Measurements from ENCODE around the gene MEIS2.
A peak's percentile ranks its signal among the peaks of the same experiment; 100 is the strongest.

The MEIS2 gene

GRCh38 chr15:37106490-37107001 is 6.2 kb upstream of the MEIS2 start:
- peaks cover 7% of the 10 kb centered on the region for H3K36me3 Mint-ChIP-seq
- peaks cover 21% of the 10 kb centered on the region for H3K4me1 Mint-ChIP-seq
- no peak overlapping the region for H3K27ac Mint-ChIP-seq
- no peak for ATAC-seq
- H3K4me3 Mint-ChIP-seq, result peak overlapping the region; percentile 8
- no peak for DNase-seq (ENCODE audit: low spot score in 2 of 2)
- peaks cover 8% of the 10 kb centered on the region for H3K9me3 Mint-ChIP-seq

- no peak for DNase-seq (ENCODE audit: low spot score in 2 of 2)
- Mint-ChIP-seq H3K27ac (no peak overlapping the region), H3K9me3 (peaks cover 8% of the 10 kb centered on the region), H3K4me3 (no peak overlapping the region), H3K36me3 (peaks cover 10% of the 10 kb centered on the region), H3K4me1 (peaks cover 28% of the 10 kb centered on the region)
- no peak for ATAC-seq
Measured at GRCh38 chr15:37105889-37106288, 5.5 kb upstream of the MEIS2 start.

- no peak overlapping the region for H3K27ac Mint-ChIP-seq
- peaks cover 8% of the 10 kb centered on the region for H3K9me3 Mint-ChIP-seq
- H3K4me3 Mint-ChIP-seq, result no peak overlapping the region
- H3K36me3 Mint-ChIP-seq, result peaks cover 19% of the 10 kb centered on the region
- no peak for DNase-seq (ENCODE audit: low spot score in 2 of 2)
- H3K4me1 Mint-ChIP-seq, result peaks cover 37% of the 10 kb centered on the region
- no peak for ATAC-seq
Measured at GRCh38 chr15:37105029-37105428, 4.7 kb upstream of the MEIS2 start.

GRCh38 chr15:37104424-37104981 is 4.2 kb upstream of the MEIS2 start:
- Mint-ChIP-seq H3K36me3 (peaks cover 21% of the 10 kb centered on the region), H3K4me1 (peaks cover 39% of the 10 kb centered on the region), H3K27ac (no peak overlapping the region), H3K9me3 (peaks cover 8% of the 10 kb centered on the region), H3K4me3 (no peak overlapping the region)
- no peak for DNase-seq (ENCODE audit: low spot score in 2 of 2)
- no peak for ATAC-seq

GRCh38 chr15:37103475-37104423 is 3.4 kb upstream of the MEIS2 start:
- no peak overlapping the region for H3K4me3 Mint-ChIP-seq
- peaks cover 8% of the 10 kb centered on the region for H3K9me3 Mint-ChIP-seq
- H3K36me3 Mint-ChIP-seq, result peaks cover 21% of the 10 kb centered on the region
- H3K27ac Mint-ChIP-seq, result no peak overlapping the region
- peaks cover 39% of the 10 kb centered on the region for H3K4me1 Mint-ChIP-seq
- ATAC-seq, result no peak
- no peak for DNase-seq (ENCODE audit: low spot score in 2 of 2)

- Mint-ChIP-seq H3K4me3 (no peak overlapping the region), H3K9me3 (peaks cover 8% of the 10 kb centered on the region), H3K27ac (no peak overlapping the region), H3K4me1 (peaks cover 44% of the 10 kb centered on the region), H3K36me3 (peaks cover 21% of the 10 kb centered on the region)
- no peak for ATAC-seq
- DNase-seq (ENCODE audit: low spot score in 2 of 2), result no peak
Measured at GRCh38 chr15:37103163-37103435, 2.8 kb upstream of the MEIS2 start.

- ATAC-seq, result no peak
- Mint-ChIP-seq H3K4me1 (peaks cover 48% of the 10 kb centered on the region), H3K9me3 (peaks cover 7% of the 10 kb centered on the region), H3K36me3 (peaks cover 23% of the 10 kb centered on the region), H3K27ac (no peak overlapping the region), H3K4me3 (peak overlapping the region; percentile 89)
- no peak for DNase-seq (ENCODE audit: low spot score in 2 of 2)
Measured at GRCh38 chr15:37102305-37103162, 2.2 kb upstream of the MEIS2 start.

GRCh38 chr15:37101980-37102304 is 1.6 kb upstream of the MEIS2 start:
- H3K36me3 Mint-ChIP-seq, result peaks cover 23% of the 10 kb centered on the region
- no peak for ATAC-seq
- H3K27ac Mint-ChIP-seq, result no peak overlapping the region
- H3K4me3 Mint-ChIP-seq, result peak overlapping the region; percentile 89
- DNase-seq (ENCODE audit: low spot score in 2 of 2), result no peak
- H3K9me3 Mint-ChIP-seq, result peaks cover 5% of the 10 kb centered on the region
- peaks cover 51% of the 10 kb centered on the region for H3K4me1 Mint-ChIP-seq

GRCh38 chr15:37100966-37101215 is 542 bp upstream of the MEIS2 start:
- ATAC-seq (peak; percentile 33), DNase-seq (ENCODE audit: low spot score in 2 of 2) (no peak)
- H3K36me3 Mint-ChIP-seq, result peaks cover 23% of the 10 kb centered on the region
- H3K4me1 Mint-ChIP-seq, result peaks cover 55% of the 10 kb centered on the region
- H3K4me3 Mint-ChIP-seq, result peak overlapping the region; percentile 89
- H3K9me3 Mint-ChIP-seq, result peaks cover 3% of the 10 kb centered on the region
- peak overlapping the region; percentile 78 for H3K27ac Mint-ChIP-seq

GRCh38 chr15:37099319-37100108 is 835 bp downstream of the MEIS2 start:
- H3K4me1 Mint-ChIP-seq, result peaks cover 55% of the 10 kb centered on the region
- peak overlapping the region; percentile 78 for H3K27ac Mint-ChIP-seq
- peak; percentile 2 for ATAC-seq

GRCh38 chr15:37098468-37099318 is 1.7 kb downstream of the MEIS2 start:
- no peak overlapping the region for H3K27ac Mint-ChIP-seq
- H3K4me1 Mint-ChIP-seq, result peaks cover 55% of the 10 kb centered on the region
- H3K9me3 Mint-ChIP-seq, result peaks cover 3% of the 10 kb centered on the region
- DNase-seq (ENCODE audit: low spot score in 2 of 2) (no peak), ATAC-seq (peak; percentile 70)
- peaks cover 23% of the 10 kb centered on the region for H3K36me3 Mint-ChIP-seq
- H3K4me3 Mint-ChIP-seq, result peak overlapping the region; percentile 89

More at GRCh38 chr15:37099319-37100108, 835 bp downstream of the MEIS2 start:
- DNase-seq (ENCODE audit: low spot score in 2 of 2), result no peak
- peaks cover 3% of the 10 kb centered on the region for H3K9me3 Mint-ChIP-seq
- H3K36me3 Mint-ChIP-seq, result peaks cover 23% of the 10 kb centered on the region
- H3K4me3 Mint-ChIP-seq, result peak overlapping the region; percentile 89

- Mint-ChIP-seq H3K9me3 (peaks cover 3% of the 10 kb centered on the region), H3K4me3 (peak overlapping the region; percentile 89), H3K36me3 (peaks cover 23% of the 10 kb centered on the region), H3K27ac (no peak overlapping the region), H3K4me1 (peaks cover 51% of the 10 kb centered on the region)
- DNase-seq (ENCODE audit: low spot score in 2 of 2) (no peak), ATAC-seq (no peak)
Measured at GRCh38 chr15:37097144-37097919, 3.0 kb downstream of the MEIS2 start.

GRCh38 chr15:37096558-37097143 is 3.7 kb downstream of the MEIS2 start:
- Mint-ChIP-seq H3K36me3 (peaks cover 23% of the 10 kb centered on the region), H3K27ac (no peak overlapping the region), H3K4me3 (peak overlapping the region; percentile 89), H3K4me1 (peaks cover 44% of the 10 kb centered on the region), H3K9me3 (no peaks in the 10 kb centered on the region)
- no peak for ATAC-seq
- DNase-seq (ENCODE audit: low spot score in 2 of 2), result no peak

All from stimulated activated effector memory CD8-positive, alpha-beta T cell treated with anti-CD3 and anti-CD28 coated beads, Interleukin-12 subunit alpha, Interleukin-12 subunit beta, amount 100 ng/mL, for 72 hours (primary cell).